GM15510 (cell line): ENCODE results near the gene ZGRF1.

Source experiments
- POLR2A ChIP-seq: IDR thresholded peaks from 3 replicates; pipeline ENCODE4 v1.6.1; 2011; ENCODE audit warnings: borderline replicate concordance; ENCODE audit not compliant: insufficient read length; ENCODE audit errors: extremely low read depth

Gene ZGRF1

GRCh38 chr4:112589206-112589605, 47.5 kb downstream of the ZGRF1 start:
- TF ChIP-seq POLR2A: no peak

GRCh38 chr4:112585977-112586736, 50.6 kb downstream of the ZGRF1 start:
- no peak for TF ChIP-seq POLR2A

GRCh38 chr4:112567536-112567935, 69.2 kb downstream of the ZGRF1 start:
- TF ChIP-seq POLR2A: no peak

- no peak for TF ChIP-seq POLR2A
Observed at GRCh38 chr4:112564706-112565270, 71.9 kb downstream of the ZGRF1 start.

GRCh38 chr4:112563431-112564200, 73.1 kb downstream of the ZGRF1 start:
- no peak for TF ChIP-seq POLR2A

GRCh38 chr4:112562254-112562879, 74.3 kb downstream of the ZGRF1 start:
- TF ChIP-seq POLR2A: no peak

- TF ChIP-seq POLR2A: no peak
Observed at GRCh38 chr4:112560084-112560483, 76.6 kb downstream of the ZGRF1 start.

GRCh38 chr4:112559053-112559452, 77.7 kb downstream of the ZGRF1 start:
- TF ChIP-seq POLR2A: no peak

GRCh38 chr4:112557676-112558411, 78.9 kb downstream of the ZGRF1 start:
- no peak for TF ChIP-seq POLR2A

- TF ChIP-seq POLR2A: no peak
Observed at GRCh38 chr4:112552668-112553067, 84.0 kb downstream of the ZGRF1 start.

GRCh38 chr4:112550728-112551127, 86.0 kb downstream of the ZGRF1 start:
- no peak for TF ChIP-seq POLR2A

GRCh38 chr4:112546476-112546875, 90.2 kb downstream of the ZGRF1 start:
- no peak for TF ChIP-seq POLR2A

- no peak for TF ChIP-seq POLR2A
Observed at GRCh38 chr4:112545346-112545745, 91.4 kb downstream of the ZGRF1 start.

- TF ChIP-seq POLR2A: no peak
Observed at GRCh38 chr4:112540695-112541094, 96.0 kb downstream of the ZGRF1 start.
